ENCODE results near the gene GRAPL.
A peak's percentile ranks its signal among the peaks of the same experiment; 100 is the strongest.
"Not testable (repeated sequence)": the region's sequence is repeated elsewhere in the genome, so short reads cannot be mapped to it uniquely, and the experiment has no call there.

The GRAPL gene

DNA sequence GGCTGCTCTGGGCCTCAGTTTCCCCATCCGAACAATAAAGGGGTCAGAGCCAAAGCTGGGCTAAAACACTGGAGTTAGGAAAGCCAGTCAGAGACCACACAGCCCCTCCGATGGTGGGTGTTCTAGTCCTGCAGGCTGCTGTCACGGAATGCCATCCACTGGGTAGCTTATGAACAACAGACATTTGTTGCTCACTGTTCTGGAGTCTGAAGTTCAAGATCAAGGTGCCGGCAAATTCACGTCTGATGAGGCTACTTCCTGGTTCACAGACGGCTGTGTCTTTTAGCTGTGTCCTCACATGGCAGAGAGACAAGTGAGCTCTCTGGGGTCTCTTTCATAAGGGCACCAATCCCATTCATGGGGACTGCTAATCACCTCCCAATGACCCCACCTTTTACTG lies 9.2 kb downstream of the GRAPL start:
- DNase-seq (ENCODE audit: low read depth in 3 of 3), result not testable (repeated sequence)

DNA sequence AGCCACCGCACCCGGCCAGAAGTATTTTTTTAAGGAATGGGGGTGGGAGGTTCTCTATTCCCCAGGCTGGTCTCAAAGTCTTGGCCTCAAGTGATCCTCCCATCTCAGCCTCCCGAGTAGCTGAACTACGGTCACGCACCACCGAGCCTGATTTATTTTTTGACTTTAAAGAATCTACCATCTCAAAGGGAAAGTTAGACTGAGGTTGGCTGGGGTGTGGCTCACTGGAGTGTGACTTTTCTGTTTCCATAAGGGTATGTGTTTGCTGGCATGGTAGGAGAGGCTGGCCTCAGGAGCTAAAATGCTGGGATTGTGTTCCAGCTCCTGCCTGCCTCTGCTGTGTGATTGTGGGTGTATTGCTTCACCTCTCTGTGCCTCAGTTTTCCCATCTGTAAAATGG lies 10.6 kb downstream of the GRAPL start:
- DNase-seq (ENCODE audit: low read depth in 3 of 3), result not testable (repeated sequence)

DNA sequence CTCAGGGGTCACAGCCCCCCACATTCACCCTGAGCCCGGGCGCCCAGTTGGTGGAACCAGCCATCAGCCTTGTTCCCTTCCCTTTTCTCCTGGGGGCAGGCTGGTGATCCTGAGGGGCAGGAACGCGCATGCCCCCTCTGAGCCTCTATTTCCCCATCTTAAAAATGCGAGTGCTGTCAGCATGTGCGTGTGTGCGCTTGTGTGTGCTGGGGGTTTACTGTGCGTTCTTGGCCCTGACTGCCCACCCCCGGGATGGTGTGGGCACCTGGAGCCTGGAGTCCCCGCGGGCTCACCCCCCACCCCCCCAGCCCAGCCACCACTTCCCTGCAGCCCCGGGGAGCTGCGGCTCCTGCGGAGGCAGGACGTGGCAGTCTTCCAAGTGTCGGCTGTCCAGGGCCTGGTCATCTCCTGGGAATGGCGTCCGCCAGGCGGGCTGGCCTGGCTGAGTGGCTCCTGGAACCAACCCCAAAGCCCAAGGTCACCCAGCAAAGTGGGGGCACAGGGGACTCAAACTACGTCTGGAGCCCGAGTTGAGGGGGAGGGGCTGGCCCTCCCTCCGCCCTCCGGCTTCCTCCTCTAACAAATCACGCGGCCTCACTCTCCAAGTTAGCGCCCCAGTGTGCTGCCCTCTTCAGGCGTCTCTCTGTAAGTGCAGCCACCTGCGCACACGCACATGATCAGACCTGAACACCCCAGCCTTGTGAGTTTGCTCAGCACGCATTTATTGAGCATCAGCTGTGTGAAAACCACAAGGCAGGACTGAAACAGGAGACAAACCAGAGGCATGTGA lies 14.2 kb downstream of the GRAPL start:
- not testable (repeated sequence) for DNase-seq (ENCODE audit: low read depth in 3 of 3)

DNA sequence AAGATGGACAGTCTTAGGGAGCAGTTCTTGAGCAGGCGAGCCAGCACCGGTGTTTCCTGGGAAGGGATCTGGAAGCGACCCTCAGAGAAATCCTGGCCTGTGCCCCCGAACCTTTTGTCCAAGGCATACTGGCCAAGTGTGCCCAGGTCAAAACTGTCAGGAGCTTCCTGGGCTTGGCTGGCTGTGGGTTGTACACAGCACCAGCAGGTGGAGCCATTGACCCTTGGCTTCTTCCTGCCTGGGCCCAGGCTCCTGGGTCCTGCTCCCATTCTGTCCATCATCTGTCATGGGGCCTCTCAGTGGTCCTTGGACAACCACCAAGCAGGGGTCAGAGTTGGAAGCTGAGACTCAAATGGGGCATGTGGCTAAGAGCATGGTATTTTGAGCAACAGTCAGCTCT lies 15.0 kb downstream of the GRAPL start:
- peak in 1 of 3 experiments; percentile 0 for DNase-seq (ENCODE audit: low read depth in 3 of 3)

DNA sequence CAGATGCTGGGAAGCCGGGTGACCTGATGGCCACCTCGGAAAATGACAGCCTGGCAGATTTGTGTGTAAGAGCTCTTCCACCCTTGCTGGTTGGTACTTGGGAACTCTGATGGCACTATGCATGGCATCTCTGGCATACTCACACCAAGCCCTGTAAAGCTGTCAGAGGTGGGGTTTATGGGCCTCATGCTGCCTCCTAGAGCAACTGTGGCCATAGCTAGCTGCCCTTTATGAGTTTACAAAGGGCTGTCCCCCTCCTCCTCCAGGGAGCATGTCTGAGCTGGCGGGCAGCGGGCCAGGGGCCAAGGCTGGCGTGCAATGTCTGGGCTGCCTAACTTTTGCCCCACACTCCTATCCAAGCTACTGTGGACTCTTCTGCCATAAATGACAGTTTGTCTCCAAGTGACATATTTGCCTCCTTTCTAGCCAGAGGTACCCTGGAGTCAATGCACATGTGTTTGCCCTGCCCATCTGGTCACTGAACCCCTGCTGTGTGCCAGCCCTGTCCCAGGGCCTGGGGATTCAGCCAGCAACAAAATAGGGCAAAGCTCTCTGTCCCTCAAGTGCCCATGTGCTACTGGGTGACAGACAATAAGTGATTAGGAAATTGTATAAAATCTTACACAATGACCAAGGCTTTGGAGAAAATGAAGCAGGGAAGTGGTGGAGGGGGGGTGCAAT lies 15.8 kb downstream of the GRAPL start:
- not testable (repeated sequence) for DNase-seq (ENCODE audit: low read depth in 3 of 3)

DNA sequence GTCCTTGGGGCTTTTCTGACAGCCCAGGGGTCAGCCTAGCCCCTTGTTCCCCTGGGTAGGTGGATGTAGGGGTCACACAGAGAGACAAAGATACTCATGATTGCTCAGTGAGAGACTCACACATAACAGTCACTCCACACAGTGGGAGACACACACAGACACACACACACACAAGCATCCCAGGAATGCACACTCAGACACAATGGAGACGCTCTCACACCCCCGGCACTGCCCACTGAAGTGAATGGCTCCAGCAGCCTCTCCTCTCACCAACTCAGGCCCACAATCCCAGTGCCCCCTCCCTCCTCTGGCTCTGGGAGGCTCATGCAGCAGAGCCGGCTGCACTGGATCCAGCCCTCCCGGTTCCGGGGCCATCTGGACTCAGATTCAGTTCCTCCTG lies 17.0 kb downstream of the GRAPL start:
- not testable (repeated sequence) for DNase-seq (ENCODE audit: low read depth in 3 of 3)

DNA sequence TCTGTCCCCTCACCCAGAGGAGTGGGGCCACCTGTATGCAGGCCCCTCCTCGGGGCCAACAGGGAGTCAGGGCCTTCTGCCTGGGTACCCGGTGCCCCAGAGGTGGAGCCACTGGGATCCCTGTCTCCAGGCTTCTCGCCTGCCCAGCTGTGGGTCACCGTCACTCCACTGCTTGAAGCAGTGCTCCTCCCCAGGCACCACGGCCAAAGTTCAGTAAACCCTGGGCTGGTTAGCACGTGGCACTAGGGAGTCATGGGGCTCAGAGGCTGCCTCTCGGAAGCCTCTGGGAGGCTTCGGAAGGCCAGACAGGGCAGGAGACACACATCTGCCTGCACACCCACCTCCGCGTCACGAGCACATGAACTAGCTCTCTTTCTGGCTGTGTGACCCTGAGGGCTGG lies 18.1 kb downstream of the GRAPL start:
- DNase-seq (ENCODE audit: low read depth in 3 of 3), result not testable (repeated sequence)

DNA sequence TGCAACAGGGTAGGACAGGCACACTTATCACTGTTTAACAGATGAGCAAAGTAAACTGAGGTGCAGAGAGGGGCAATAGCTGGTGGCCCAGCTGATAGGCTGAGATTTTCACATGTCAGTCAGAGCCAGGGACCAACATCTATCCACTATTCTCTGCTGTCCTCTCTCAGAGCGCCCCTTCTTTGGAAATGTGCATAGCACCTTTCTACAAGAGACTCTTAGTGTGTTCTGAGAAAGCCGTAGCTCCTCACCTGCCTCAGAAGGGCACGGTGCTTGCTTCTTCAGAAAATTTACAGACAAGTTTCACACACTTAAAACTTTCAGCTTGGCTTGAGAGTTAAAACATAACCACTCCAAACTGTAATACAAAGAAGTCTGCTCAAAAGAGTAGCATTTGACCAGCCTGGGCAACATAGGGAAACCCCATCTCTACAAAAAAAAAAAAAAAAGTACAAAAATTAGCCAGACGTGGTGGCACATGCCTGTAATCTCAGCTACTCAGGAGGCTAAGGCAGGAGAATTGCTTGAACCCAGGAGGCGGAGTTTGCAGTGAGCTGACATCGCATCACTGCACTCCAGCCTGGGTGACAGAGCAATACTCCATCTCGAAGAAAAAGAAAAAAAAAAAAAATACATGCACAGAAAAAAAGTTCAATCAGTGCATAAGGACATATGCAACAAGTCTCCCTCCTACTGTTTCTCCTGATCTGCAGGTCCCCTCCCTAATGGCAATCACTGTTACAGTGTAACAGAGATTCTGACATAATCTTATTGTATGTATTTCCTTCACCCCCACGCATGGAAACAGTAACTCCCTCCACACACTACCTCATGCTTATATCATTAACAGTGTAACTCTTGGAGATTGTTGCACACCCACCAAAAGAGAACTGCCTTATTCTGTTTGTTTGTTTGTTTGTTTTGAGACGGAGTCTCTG lies 23.6 kb downstream of the GRAPL start:
- DNase-seq (ENCODE audit: low read depth in 3 of 3), result not testable (repeated sequence)

DNA sequence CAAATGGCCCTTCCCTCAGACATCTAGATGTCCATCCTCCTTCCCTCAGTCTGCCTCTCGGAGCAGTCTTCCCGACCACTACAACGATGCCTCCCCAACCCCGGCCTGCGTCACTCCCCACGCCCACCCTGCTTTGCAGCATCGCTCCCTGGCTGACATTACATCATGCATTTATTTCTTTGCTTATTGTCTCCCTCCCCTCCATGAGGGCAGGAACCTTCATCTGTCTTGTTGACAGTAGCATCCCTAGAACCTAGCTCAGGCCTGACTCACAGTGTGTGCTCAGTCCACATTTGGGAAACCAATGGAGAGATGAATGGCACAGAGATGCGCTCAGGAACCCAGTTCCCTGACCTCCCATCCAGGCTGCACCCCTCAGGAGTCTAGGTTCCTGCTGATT lies 30.2 kb downstream of the GRAPL start:
- not testable (repeated sequence) for DNase-seq (ENCODE audit: low read depth in 3 of 3)

DNA sequence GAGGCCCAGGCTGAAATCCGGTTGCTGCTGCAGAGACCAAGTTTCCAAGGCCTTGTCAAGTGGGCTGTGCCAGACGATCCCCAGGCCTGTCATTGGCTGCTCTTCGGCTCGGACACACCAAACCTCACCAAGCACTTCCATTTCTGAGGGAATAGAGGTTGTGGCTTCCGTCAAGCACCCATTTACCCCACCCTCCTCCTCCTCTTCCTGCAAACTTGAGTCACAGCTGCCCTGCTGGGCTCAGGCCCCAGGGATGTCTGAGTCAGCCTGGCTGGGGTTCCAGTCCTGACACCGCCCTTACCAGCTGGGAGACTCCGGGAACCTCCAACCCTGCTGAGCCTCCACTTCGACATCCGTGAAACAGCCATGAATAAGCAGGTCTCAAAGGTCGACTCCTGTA lies 31.1 kb downstream of the GRAPL start:
- DNase-seq (ENCODE audit: low read depth in 3 of 3), result not testable (repeated sequence)

DNA sequence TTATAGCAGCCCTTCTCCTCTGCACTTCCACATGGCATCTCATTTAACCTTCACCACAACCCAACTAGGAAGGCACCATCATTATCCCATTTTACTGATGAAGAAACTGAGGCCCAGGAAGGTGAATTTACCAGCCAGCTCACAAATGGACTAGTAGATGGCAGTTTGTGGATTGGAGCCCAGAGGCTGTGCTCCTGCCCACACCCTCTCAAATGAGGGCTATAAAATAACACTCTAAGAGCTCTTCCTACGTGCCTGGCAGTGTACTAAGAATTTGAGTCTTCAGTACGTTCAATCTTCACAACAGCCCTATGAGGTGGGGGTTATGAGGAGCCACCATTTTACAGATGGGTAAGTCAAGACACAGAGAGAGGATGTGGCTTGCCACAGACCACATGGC lies 31.5 kb downstream of the GRAPL start:
- not testable (repeated sequence) for DNase-seq (ENCODE audit: low read depth in 3 of 3)

DNA sequence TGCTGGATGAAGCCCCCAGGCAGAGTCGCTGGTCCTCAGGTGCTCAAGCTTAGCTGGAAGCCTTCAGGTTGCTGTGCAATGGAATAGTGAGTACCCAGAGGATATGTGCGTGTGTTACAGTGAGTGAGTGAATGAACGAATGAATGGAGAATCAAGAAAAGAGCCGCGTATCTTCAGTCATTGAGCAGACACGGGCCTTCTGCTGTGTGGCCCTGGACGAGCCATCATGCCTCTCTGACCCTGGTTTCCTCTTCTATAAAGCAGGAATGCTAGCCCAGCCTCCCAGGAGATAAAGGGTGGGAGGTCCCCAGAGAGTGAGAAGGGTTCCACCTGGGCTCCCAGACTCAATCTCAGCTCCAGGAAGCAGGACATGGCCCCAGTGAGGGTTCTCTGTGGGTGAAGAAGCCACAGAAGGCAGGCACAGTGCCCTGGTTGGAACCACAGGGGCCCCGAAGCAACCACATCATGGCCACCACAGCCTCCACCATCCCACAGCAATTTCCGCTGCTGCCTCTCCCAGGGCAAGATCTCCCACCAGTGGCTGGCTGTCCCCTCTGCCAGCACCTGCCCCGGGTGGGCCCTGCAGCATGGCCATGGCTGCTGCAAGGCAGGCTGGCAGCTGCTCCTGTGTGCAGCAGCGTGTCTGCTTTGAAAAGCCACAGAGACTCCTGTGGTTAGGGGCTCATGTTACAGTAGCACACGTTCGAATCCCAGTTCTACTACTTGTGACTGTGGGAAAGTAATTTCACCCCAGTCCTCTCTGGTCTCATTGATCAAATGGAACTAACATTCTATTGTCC lies 34.1 kb downstream of the GRAPL start:
- DNase-seq (ENCODE audit: low read depth in 3 of 3), result not testable (repeated sequence)

DNA sequence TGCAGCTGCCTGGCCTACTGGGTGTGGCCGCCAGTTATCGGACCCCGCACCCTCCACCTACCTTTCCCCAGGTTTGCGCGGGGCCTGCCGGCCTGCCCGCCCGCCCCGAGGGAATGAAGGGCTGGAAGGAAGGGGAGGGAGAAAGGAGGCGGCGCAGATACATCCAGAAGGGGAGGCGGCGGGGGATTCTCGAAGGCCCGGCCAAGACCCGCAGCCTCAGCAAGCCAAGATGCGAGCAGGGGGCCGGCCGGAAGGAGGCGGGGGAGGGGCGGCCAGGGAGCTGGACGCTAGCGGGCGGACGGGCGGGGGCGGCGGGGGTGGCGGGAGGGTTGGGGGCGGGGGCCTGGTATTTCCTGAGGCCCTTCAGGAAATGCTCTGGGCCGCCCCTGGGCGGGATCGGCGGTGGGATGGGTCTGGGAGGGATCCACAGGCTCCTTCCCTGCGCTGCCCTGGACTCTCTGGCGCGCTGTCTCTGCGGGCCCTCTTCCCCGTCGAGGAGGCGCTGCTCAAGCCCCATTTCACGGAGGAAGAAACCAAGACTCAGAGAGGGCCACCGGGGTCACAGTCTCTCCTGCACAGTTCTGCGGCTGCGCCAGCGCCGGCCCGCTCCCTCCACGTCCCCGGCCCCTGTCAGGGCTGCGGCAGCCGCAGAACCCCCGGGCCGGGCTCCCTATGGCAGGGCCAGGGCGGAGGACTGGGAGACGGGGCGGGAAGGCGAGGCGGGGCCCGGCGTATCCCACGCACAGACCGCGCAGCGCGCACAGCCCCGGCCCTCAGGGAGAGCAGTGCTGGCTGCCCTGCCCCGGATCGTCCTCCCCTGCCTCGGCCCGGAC lies 35.2 kb downstream of the GRAPL start:
- DNase-seq (ENCODE audit: low read depth in 3 of 3), result not testable (repeated sequence)

DNA sequence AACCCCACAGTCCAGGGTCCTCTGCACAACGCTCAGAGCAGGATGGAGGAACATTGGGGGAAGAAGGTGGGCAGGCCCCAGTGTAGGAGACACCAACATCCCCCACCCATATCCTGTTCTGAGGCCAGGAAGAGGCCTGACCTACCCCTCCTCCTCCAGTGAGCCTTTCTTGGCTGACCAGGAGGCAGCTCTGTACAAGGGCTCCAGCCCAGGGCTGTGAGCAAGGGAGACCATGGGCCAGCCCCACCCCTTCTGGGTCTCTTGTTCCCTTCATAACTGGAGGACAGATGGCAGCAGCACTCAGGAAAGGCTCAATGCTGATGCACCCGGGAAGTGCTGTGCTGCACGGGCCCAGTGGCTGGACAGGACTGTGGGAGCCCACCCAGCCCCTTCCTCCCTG lies 47.0 kb downstream of the GRAPL start:
- DNase-seq (ENCODE audit: low read depth in 3 of 3), result not testable (repeated sequence)

DNA sequence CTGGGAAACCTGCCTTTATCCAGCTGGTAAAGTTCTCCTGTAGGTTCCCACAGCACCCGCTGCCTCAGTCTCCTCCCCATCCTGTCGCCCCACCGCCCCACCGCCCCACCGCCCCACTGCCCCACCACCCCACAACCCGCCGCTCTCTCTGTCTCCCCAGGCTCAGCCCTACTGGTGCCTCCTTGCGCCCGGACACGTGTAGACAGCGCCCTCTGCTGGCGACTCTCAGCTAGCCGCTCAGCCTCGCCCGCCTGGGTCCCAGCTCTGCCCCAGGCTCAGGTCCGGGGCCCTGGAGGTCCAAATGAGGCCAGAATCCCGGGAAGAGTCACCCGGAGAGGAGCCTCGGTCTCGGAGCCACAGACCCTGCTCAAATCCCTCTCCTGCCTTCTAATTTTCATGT lies 48.0 kb downstream of the GRAPL start:
- DNase-seq (ENCODE audit: low read depth in 3 of 3), result not testable (repeated sequence)

DNA sequence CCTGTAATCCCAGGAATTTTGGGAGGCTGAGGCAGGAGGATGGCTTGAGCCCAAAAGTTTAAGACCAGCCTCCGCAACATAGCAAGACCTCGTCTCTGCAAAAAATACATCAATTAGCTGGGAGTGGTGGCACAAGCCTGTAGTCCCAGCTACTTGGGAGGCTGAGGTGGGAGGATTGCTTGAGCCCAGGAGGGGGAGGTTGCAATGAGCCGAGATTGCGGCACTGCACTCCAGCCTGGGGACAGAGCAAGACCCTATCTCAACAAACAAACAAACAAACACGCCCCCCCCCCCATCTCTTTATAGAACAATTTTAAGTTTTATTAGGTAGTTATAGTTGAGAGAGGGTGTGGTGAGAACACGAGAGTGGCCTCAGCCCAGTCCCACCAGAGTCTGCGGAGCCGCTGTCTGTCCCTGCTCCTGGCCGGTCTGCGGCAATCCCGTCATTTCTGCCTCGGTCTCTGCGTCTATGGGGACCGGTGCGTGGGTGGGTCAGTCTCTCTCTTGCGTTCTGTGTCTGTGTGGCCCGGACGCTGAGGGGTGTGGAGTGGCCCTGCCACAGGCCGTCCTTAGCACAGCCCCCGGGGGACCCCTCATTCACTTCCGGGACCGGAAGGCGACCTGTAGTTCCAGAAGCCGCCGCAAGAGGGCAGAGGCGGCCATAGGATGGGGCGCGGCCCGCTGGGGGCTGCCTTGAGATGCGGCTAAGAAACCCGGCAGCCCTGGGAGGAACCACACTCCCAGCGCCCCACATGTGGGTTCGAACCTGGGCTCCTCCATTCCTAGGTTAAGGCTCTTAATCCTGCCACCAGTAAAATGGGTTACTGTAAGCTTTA lies 53.9 kb downstream of the GRAPL start:
- DNase-seq (ENCODE audit: low read depth in 3 of 3), result not testable (repeated sequence)

DNA sequence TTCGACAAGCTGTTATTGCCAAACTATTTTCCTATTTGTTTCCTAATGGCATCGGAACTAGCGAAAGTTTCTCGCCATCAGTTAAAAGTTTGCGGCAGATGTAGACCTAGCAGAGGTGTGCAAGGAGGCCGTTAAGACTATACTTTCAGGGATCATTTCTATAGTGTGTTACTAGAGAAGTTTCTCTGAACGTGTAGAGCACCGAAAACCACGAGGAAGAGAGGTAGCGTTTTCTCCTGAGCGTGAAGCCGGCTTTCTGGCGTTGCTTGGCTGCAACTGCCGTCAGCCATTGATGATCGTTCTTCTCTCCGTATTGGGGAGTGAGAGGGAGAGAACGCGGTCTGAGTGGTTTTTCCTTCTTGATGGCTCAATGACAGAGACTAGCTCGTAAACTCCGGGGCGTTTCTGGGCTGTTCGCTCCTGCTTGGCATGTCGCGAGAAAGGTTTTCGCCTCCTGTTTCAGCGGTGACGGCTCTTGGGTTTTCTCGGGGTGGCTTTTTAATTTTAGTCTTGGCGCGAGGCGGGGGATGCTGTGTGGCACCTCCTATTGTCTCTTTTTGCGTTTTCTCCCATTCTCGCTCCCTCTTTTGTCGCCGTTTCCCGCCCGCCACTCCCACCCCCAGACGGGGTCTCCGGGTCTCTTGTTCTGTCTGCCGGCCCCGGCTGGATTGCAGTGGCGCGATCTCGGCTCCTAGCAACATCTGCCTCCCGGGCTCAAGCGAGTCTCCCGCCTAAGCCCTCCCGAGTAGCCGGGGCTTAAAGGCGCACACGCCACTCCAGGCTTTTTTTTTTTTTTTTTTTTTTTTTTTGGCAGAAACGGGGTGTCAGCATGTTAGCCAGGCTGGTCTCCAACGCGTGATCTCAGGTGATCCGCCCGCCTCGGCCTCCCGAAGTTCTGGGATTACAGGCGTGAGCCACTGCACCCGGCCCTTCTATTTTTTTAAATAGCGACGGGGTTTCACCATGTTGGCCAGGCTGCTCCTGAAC lies 60.8 kb downstream of the GRAPL start:
- DNase-seq (ENCODE audit: low read depth in 3 of 3), result not testable (repeated sequence)

All from stimulated activated CD4-positive, alpha-beta T cell treated with anti-CD3 and anti-CD28 coated beads, TNF-alpha, amount 100 ng/mL, for 4 hours (primary cell).